Head of caudate nucleus (tissue), 42 donors: ENCODE data around the gene KLRF2.

Experiments used
- DNase-seq, 42 donors: peaks; one replicate each; pipeline versions ENCODE4 v3.0.0 to v3.0.0-alpha.2; 2020 to 2021; ENCODE audit warnings: mixed read lengths in 7 of 42
- intact Hi-C: fragments of 100-400 bp; cut with DNase I; formaldehyde crosslinking; loops from one replicate; pipeline ENCODE4 v1.15.0; 2022

Gene KLRF2

DNA sequence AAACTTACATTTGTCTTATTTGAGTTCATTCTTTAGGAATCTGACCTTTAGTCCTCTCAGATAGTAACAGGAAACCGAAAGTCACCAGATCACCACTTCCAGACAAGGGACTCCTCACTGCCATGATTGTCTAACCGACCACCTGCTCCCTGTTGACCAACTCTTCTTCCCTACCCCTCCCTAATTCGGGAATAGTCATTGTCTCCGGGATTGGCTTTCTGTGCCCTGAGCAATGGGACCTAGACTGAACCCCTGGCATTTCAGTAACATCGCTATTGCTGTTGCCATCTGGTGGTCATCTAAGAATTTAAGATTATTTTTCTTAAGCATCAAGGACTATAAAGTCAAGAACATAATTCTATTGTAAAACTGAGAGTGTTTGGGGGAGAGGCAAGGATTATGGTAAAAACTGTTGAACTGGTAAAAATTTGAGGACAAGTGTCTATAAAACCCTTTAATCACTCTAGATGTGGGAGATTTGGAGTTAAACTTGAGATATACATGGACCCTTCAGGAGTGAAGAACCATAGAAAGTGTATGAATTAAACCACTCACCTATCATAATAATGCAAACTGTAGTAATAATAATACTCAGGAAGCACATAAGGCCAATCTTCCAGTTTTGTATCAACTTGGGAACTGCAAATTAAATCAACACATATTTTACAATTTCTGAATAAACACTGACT lies 44.6 kb downstream of the KLRF2 start:
- intact Hi-C loops, result loop anchor here (10.0 kb wide), 1 partner anchor 111 kb away; no protein-coding TSS in a partner anchor
- DNase-seq, result peak in 14 of 42 donors; percentile 3 to 45 (median 15)

DNA sequence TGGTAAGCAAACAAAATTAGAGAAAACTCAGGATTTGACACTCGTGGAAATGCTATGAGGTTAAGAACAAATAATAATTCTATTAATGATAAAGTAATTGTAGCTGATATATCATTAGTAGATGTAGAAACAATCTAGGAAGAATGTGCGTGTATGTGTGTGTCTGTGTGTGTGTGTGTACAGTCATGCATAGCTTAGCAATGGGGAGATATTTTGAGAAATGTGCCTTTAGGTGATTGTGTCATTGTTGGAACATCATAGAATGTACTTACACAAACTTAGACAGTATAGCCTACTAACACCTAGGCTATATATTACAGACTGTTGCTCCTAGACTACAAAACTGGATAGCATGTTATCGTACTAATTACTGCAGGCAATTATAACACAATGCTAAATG lies 45.6 kb downstream of the KLRF2 start:
- intact Hi-C loops, result loop anchor here (10.0 kb wide), 1 partner anchor 112 kb away; no protein-coding TSS in a partner anchor
- no peak for DNase-seq

GRCh38 chr12:9928607-9929006 lies 47.3 kb downstream of the KLRF2 start:
- intact Hi-C loops, result loop anchor here (10.0 kb wide), 1 partner anchor 114 kb away; no protein-coding TSS in a partner anchor
- DNase-seq, result no peak

GRCh38 chr12:9931245-9931644 lies 50.0 kb downstream of the KLRF2 start:
- intact Hi-C loops, result no loop called here
- no peak for DNase-seq

DNA sequence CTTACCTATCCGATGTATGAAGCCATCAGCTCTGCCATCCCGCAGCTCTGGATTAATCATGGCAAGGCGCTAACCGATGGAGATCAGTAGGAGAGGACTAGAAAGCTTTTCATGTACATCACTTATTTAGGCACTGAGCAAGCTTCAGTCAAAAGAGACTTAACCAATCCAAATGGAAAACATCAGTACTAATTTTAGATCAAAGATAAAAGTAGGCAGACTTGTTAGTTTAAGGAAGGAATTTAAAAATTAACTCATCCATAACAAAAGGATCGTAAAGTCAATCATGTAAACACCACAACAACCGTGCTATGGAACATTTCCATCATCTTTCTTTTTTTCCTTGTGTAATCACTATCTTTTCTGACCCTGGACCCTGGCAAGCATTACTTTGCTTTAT lies 51.0 kb downstream of the KLRF2 start, which contains the start of gene CLEC2A:
Gene CLEC2A (minus strand): TSS at position 101 of the 400 bp plus-strand sequence. CDS start 41 bp downstream, at position 60.
- DNase-seq, result no peak
- intact Hi-C loops, result no loop called here

DNA sequence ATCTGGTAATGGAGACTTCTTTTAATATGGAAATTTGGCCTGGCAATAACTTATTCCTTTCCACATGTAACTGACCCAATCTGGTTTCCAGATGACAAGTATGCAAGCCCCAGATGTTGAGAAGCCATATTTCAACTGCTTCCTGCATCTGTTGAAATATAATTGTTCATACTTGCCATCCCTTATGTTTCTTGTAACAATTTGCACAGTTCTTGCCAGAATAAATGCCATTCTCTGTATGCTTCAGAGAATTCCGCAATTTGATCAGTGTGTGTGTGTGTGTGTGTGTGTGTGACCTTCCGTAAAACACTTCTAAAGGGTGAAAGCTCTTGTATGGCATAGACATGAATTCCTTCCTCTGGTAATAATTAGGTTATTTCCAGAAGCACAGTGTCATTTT lies 52.7 kb downstream of the KLRF2 start:
- no peak for DNase-seq
- intact Hi-C loops, result no loop called here

DNA sequence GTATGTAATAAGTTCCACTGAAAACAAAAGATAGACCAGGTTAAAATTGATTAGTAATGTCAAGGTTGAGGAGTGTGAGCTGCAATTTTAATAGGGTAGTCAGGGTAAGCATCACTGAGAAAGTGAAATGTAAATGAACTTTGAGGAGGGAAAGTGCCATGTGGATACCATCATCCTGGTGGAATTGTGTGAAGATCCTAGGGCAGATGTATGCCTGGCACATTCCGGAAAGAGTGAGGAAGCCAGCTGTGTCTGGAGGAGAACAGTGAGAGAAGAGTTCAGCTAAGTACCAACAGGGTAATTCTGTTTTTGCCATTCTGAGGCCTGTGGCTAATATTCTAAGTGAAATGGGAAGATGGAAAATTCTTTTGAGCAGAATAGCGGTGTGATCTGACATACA lies 53.7 kb downstream of the KLRF2 start:
- no peak for DNase-seq

DNA sequence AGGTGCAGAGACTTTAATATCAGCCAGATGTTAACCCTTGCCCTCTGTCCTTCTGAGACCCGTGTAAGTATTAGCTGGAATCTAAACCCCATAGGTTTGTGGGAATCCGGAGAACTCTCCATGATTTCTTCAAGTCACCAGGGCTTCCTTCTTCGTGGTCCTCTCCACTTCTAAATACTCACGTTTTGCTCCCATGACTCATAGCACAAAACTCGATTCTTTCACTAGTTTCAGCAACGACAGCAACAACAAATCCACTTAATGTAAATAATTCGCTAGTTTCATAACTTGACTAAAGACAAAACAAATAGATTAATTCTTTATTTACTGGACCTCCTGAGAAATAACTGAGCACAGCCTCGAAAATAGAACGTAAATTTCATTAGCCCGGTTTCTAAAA lies 55.3 kb downstream of the KLRF2 start:
- intact Hi-C loops, result no loop called here
- DNase-seq, result no peak

More for the DNA sequence above, 53.7 kb downstream of the KLRF2 start:
- intact Hi-C loops, result no loop called here

- peak in 1 of 42 donors; percentile 11 for DNase-seq
- intact Hi-C loops, result no loop called here
Measured at GRCh38 chr12:9940375-9940774, 59.1 kb downstream of the KLRF2 start.

DNA sequence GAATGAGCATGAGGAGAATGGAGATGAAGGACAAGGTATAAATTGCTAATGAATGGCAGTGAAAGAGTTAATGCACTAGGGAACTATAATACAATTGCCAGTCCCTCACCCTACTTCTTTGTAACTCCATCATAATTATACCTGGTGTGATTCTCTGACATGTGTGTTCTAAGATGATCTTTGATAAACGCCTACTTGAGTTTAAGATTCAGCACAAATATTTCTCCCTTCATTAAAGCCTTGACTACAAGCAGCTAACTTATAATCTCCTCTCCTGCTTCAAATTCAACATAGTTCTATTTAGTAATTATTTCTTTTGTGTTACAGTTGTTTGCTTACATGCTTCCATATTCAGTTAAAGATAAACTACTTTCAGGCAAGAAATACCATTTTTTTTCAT lies 60.5 kb downstream of the KLRF2 start:
- DNase-seq, result no peak
- intact Hi-C loops, result no loop called here

DNA sequence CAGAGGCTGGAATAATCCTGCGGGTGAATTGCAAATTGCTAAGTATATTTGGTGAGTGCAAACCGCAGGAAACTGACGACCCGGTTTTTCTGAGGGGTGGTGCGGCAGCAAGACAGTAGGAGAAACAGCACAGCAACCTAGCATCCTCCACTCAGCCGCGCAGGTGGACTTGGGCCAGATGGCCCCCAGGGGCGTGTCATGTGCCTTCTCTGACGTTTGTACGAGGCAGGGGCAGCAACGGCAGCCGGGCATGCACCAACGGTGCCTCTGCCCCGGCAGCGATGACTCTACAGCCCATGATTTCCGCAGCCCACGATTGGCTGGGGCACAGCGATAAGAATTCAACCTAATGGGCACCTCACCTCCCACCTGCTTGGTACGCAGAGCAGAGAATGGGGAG lies 62.0 kb downstream of the KLRF2 start:
- peak in 17 of 42 donors; percentile 3 to 75 (median 30) for DNase-seq
- intact Hi-C loops, result no loop called here

GRCh38 chr12:9944391-9944790 lies 63.1 kb downstream of the KLRF2 start:
- intact Hi-C loops, result no loop called here
- no peak for DNase-seq
